GM21447 (cell line): Measurements from ENCODE around the gene MED28.
A peak's percentile ranks its signal among the peaks of the same experiment; 100 is the strongest.
"Not testable (repeated sequence)": the region's sequence is repeated elsewhere in the genome, so short reads cannot be mapped to it uniquely, and the experiment has no call there.

Experiments used
- ATAC-seq: cut with Tn5 transposase; IDR thresholded peaks from one replicate; pipeline ENCODE4 v1.9.1; 2021; ENCODE audit not compliant: unreplicated experiment

Gene MED28

DNA sequence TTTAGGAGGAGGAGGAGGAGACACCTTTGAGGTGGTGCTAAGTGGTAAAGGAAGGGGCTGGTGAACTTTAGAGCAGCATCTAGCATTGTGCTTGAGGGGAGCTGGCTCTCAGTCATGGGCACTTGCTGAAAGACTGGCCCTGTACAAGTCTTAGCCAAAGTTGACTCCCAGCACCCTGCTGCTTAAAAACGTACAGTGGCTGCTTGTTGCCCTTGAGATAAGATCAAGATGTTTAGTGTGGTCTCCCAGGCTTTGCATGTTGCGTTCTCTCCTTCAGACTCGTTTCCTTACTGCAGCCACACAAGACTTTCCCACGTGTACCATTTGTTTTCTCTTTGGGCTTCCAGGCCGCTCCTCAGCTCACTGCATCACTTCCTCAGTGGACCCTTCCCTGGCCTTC lies 1.8 kb downstream of the MED28 start:
- ATAC-seq = no peak

GRCh38 chr4:17618926-17619325 lies 4.5 kb downstream of the MED28 start:
- ATAC-seq = no peak

- no peak for ATAC-seq
Measured at GRCh38 chr4:17619416-17620105, 5.1 kb downstream of the MED28 start.

DNA sequence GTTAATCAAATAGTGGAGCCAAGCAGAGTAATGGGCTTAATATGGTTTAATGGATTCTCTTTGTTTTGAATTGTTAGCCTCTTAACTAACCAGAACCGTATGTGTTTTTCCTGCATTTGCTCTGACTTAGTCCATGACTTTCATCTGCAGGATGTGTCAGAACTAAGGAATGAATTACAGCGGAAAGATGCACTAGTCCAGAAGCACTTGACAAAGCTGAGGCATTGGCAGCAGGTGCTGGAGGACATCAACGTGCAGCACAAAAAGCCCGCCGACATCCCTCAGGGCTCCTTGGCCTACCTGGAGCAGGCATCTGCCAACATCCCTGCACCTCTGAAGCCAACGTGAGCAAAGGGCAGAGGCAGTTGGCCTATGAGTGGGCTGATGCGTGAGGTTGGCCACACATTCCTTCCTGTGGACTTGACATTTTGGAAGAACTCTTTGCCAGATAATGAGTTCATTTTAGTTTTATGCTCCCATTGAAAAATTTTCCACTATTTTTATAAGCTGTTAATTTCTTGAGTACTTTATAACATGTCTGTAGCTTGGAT lies 9.1 kb downstream of the MED28 start:
- ATAC-seq = no peak

DNA sequence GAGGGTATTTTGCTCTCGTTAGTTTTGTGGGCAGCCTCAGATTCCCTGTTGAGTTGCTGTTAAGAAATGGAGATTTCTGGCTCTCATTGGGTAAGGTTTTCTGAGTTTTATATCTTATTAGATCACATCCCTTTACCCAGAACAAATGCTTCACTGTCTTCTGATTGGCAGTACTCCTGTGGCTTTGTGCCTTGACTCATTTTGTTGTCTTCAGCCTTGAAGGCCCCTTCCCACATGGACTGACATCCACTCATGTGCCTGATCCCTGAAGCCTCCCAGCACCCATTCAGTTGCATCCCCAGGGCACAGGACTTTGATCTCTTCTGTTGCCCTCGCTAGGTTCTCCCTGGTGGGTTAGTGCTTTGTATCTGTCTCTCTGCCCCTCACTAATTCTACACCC lies 10.4 kb downstream of the MED28 start:
- ATAC-seq = no peak

DNA sequence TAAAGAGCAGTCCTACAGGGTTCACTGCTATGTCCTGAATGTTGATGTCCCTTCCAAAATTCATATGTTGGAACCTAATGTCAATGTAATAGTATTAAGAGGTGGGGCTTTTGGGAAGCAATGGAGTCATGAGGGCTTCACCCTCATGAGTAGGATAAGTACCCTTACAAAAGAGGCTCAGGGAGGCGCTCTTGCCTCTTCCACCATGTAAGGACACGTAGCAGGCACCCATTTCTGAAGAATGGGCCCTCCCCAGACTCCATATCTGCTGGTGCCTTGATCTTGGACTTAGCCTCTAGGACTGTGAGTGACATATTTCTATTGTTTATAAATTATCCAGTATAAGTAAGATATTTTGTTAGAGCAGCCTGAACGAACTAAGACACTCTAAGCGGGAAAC lies 15.8 kb downstream of the MED28 start:
- ATAC-seq = no peak

GRCh38 chr4:17633600-17633999 lies 19.2 kb downstream of the MED28 start:
- no peak for ATAC-seq

DNA sequence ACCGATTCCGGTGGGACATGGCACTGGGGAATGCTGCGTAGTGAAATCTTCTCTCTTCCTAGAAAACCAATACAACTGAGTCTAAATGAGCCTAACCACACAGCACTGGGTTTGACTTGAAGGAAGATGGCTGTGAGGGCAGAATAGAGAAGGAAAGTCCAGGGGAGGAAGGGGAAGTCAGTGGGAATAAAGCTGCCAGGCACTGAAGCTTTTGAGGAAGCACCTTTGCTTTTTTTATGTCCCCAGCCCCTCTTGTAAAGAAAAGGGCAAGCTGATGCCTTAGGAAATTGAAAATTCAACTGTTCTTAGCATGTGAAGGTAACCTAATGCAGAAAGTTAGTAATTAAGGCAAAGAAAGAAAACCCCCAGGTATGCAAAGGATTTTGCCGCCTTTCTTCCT lies 20.6 kb downstream of the MED28 start:
- no peak for ATAC-seq

DNA sequence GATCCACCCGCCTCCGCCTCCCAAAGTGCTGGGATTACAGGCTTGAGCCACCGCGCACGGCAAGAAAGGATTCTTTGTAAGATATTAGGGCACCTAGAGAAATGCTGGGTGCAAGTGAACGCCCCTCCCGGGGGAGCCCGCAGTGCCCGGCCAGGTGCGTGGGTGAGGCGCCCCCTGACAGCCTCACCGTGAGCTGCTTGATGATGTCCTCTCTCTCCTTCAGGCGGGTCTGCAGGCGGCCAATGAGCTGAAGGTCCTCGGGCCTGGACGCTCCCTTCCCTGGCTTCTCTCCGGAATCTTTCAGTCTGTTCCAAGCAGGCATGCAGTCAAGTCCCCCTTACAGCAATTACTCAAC lies 21.9 kb downstream of the MED28 start:
- no peak for ATAC-seq

DNA sequence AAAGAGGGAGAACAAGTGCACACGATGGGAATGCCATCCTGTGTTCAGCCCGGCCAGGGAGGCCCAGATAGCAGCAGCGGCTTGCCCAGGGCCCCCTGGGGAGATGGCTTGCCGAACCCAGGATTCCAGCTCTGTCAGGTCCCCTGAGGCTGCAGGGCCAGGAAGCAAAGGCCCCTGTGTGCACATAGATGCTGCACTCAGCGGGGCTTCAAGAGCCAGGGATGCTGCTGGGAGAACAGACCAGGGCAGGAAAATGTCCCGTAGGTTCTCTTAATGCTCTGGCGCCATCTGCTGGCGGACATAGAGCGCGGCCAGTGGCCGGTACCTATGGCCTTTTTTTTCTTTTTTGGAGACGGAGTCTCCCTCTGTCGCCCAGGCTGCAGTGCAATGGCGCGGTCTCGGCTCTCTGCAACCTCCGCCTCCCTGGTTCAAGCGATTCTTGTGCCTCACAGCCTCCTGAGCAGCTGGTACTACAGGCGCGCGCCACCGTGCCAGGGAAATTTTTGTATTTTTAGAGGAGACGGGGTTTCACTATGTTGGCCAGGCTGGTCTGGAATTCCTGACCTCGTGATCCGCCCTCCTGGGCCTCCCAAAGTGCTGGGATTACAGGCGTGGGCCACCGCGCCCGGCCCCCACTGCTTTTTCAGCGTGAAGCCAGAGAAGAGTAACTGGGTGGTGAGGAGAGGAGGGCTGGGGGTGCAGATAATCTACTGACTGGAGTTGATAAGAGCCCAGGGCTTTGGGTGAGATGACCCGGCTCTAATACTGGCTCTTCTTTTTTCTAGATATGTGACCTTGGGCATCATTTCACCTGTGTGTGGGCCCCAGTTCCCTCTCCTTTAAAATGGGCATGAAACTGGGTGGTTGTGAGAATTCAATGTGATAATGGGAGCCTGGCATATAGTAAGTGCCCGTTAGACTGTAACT lies 22.5 kb downstream of the MED28 start:
- peak; percentile 92 for ATAC-seq

GRCh38 chr4:17639136-17639535 lies 24.7 kb downstream of the MED28 start:
- ATAC-seq = no peak

- no peak for ATAC-seq
Measured at GRCh38 chr4:17642398-17642783, 27.9 kb downstream of the MED28 start.

GRCh38 chr4:17646693-17647092 lies 32.3 kb downstream of the MED28 start:
- ATAC-seq = no peak

DNA sequence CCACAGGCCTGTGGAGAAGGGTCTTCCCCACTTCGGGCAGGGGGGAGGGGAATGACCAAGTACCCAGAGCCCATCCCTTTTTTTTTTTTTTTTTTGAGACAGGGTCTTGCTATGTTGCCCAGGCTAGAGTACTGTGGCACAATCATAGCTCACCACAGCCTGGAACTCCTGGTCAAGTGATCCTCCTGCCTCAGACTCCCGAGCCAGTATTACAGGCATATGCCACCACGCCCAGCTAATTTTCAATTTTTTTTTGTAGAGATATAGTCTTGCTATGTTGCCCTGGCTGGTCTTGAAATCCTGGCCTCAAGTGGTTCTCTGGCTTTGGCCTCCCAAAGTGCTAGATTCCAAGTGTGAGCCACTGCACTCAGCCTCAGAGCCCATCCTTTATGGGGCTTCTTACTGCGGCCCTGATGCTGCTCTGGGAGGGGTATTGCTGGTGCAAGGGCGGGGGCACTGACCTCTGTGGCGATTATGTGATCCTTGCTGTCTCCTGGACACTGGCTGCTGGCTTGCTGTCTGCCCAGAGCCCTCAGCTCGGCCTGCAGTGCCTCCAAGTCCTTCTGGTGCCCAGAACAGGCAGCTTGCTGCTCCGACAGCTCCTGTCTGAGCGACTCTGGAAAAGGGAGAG lies 32.9 kb downstream of the MED28 start:
- no peak for ATAC-seq

DNA sequence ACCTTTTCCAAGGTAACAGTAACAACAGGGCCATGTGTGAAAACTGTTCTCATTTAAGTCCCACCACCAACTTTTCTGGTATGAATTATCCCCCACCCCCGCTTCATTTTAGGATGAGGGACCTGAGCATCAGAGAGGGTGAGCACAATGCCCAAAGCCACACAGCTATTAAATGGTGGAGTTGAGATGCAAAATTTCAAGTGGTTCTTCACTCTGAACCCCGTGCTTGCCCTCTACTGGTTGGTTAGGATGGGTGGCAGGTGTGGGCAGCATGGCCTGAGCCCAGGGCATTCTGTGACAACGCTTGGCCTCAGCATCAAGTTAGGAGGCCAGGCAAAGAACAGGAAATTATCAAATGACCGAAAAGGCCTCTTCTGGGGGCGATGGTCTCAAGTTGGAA lies 33.5 kb downstream of the MED28 start:
- no peak for ATAC-seq

- ATAC-seq = no peak
Measured at GRCh38 chr4:17650406-17650805, 36.0 kb downstream of the MED28 start.

DNA sequence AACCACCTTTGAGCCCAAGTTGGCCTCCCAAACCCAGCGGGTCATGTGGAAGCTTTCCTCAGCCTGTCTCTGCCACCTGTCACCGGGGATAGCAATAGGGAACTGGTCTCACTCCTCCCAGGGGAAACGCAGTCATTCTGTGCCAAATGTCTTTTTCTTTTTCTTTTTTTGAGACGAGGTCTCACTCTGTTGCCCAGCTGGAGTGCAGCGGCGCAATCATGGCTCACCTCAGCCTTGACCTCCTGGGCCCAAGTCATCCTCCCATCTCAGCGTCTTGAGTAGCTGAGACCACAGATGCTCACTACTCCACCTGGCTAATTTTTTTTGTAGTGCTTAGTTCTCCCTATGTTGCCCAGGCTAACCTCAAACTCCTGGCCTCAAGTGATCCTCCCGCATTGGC lies 40.3 kb downstream of the MED28 start:
- ATAC-seq = no peak

GRCh38 chr4:17657090-17657489 lies 42.6 kb downstream of the MED28 start:
- no peak for ATAC-seq

GRCh38 chr4:17657849-17658248 lies 43.4 kb downstream of the MED28 start:
- no peak for ATAC-seq

DNA sequence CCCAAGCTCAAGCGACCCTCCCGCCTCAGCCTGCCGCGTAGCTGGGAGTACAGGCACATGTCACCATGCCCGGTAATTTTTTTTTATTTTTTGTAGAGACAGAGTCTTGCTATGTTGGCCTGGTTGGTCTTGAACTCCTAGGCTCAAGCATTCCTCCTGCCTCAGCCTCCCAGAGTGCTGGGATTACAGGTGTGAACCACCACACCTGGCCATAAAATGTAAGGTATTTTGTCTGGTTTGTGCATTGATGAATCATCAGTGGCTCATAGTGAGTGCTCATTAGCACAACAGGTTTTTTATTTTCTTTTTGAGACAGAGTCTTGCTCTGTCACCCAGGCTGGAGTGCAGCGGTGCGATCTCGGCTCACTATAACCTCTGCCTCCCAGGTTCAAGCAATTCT lies 44.8 kb downstream of the MED28 start:
- not testable (repeated sequence) for ATAC-seq

- ATAC-seq = no peak
Measured at GRCh38 chr4:17662694-17663093, 48.3 kb downstream of the MED28 start.

GRCh38 chr4:17664755-17665154 lies 50.3 kb downstream of the MED28 start:
- ATAC-seq = peak; percentile 95
